GM21515 (cell line): ENCODE data around the gene RICTOR.
"Not testable (repeated sequence)": the region's sequence is repeated elsewhere in the genome, so short reads cannot be mapped to it uniquely, and the experiment has no call there.

Experiments
- ATAC-seq: cut with Tn5 transposase; IDR thresholded peaks from one replicate; pipeline ENCODE4 v1.9.1; 2021; ENCODE audit not compliant: unreplicated experiment

Gene RICTOR

DNA sequence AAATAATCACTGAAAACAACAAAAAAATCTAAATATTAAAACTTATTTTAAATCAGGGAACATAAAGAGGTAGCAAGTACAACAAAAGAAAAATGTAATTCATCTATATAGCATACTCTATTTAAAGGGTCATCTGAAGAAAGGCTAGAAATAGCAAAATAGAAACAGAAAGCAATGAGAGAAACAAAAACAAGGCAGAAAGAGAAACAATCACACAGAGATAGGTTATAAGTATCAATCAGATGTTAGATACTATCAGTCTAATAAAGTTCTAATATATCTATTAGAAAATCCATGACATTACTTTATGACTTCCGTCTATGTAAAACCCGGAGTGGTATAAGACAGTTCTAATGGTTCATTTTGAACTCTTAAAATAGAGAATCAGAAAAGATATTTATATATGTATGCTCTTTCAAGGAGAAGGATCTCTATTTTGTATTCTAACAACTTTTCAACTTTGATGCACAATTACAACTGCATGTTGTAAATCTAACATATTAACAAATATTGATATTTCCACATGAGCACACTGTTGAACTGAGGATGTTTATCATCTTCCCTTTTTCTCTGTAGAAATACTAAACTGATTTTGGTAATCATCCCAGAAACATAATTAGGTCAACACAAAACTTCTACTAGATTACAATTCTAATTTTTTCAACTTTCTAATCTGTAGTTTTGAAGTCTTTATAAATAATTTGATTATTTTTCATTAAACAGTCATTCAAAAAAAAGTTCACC, 15.8 kb downstream of the RICTOR start:
- peak; percentile 81 for ATAC-seq

DNA sequence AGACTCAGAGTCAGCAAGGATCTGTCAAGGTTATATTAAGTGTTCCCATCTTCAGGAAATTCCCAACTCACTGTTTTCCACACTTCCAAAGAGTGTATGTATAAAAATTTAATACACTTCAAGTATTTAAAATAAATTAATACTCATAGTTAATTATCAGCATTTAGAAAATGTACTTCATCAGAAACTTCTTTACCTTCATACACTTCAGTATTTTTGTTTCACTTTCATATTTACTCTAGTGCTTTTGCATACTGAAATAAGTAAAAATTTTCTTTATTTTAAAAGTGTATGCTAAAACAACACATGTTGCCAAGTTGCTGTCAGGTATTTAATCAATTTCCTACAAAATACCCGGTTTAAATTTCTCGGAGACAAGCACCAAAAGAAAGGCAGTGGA, 16.5 kb downstream of the RICTOR start:
- peak; percentile 51 for ATAC-seq

DNA sequence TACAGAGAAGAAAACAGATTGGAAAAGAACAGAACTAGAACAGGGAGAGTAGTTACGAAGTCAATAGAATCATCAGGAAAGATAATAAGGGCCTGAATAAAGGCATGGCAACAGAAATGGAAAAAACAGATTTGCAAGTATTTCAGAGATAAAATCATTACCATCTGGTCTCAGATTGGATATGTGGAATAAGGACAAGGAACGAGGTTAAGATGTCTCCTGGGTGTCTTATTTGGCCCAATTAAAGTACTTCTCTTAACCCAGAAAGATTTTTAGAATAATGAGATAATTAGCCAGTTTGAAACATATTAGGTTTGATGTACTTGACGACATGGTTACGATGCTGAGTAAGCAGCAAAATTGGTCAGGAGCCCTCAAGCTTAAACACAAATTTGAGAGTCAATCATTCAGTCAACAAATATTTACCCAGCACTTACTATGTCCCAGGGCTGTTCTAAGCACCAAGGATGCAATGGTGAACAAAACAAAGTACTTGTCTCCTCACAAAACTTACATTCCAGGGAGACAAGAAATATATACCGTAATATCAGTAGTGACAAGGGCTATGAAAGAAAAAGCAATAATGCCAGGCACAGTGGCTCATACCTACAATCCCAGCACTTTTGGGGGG, 18.3 kb downstream of the RICTOR start:
- no peak for ATAC-seq

DNA sequence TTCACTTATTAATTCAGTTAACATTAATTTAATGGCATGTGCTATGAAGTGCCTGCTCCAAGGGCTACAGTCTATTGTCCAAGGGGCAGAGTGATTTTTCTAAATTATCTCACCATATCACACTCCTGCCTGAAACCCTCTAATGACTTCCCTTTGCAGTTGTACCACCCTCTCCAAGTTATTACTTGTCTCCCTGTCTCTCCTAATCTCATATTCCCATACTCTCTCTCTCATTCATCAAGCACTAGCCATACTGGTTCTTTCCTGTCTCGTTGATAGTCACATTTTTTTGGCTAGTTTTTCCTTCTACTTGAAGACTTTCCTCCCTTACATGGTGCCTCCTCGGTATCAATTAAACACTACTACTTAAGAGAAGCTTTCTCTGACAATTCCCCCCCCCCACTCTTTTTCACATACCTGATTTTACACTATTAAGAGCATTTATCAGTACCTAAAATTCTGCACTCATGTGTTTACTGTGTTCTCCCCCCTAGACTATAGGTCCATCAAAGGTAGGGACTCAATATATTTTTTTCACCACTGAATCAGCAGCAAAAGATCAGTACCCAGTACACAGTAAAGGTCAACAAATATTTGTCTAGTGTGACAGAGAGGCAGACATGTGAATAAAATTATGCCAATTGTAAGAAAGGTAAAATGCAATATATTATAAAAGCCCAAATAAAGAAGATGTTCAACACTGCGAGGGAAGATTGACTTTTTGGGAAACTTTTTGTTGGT, 19.0 kb downstream of the RICTOR start:
- no peak for ATAC-seq

DNA sequence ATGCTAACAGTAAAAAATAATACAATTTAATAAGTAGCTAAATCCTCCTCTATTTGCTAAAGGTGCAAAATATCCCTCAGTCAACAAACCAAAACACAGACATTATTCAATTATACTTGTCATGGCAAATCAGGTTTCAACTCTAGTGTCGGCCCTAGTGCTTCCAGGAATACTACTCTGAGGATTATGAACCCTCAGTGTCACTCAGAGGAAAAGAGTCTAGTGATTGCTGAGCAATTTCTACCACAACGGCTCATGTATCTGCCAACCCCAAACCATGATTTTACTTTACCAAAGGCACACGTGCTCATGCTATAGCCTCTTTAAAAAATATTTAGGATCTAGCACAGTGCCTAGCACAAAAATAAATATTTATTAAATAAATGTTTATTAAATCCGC, 21.0 kb downstream of the RICTOR start:
- no peak for ATAC-seq

DNA sequence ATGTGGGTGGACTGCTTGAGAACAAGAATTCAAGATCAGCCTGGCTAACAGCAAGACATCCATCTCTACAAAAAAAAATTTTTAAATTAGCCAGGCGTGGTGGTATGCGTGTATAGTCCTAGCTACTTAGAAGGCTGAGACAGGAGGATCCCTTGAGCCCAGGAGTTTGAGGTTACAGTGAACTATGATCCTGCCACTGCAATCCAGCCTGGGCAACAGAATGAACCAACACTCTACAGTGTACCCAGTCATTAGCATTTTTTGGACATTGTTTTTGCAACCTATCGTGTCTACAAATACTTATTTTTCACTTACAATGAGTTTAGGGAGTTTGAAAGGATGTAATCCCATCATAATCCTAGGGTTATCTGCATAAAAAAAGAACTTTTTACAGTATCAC, 22.1 kb downstream of the RICTOR start:
- no peak for ATAC-seq

DNA sequence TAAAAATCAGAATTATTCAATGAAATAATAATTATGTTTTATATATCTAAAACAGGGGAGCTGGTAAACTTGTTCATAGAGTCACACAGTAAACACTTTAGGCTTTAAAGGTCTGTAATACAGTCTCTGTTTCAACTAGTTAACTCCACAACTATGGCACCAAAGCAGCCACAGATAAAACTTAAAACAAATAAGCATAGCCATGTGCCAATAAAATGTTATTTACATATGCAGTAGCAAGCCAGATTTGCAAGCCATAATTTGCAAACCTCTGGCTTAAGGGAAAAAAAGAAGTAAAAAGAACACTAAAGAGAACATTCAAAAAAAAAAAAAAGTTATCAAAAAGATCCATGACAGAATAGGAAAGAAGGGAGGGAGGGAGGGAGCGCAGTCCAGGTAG, 24.9 kb downstream of the RICTOR start:
- ATAC-seq = no peak

DNA sequence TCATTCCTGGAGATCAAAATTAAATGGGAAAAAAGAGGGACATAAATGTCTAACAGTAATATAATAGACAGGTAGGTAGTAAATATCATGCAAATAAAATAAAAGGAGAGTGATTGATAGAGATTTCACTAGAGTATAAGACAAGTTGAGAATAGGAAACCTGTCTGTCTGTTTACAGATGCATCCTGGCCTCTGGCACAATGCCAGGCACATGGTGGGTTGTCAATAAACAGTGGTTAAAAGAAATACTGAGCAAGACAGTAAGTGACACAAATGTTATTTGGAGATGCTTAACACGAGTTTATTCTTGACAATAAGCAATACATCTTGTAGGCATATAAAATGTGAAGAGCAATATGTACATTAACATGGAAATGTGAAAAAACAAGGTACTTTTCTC, 33.3 kb downstream of the RICTOR start:
- no peak for ATAC-seq

DNA sequence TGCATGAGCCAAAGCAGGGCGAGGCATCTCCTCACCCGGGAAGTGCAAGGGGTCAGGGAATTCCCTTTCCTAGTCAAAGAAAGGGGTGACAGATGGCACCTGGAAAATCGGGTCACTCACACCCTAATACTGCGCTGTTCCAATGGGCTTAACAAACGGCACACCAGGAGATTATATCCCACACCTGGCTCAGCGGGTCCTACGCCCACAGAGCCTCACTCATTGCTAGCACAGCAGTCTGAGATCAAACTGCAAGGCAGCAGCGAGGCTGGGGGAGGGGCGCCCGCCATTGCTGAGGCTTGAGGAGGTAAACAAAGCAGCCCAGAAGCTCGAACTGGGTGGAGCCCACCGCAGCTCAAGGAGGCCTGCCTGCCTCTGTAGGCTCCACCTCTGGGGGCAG, 39.7 kb downstream of the RICTOR start:
- ATAC-seq = not testable (repeated sequence)

DNA sequence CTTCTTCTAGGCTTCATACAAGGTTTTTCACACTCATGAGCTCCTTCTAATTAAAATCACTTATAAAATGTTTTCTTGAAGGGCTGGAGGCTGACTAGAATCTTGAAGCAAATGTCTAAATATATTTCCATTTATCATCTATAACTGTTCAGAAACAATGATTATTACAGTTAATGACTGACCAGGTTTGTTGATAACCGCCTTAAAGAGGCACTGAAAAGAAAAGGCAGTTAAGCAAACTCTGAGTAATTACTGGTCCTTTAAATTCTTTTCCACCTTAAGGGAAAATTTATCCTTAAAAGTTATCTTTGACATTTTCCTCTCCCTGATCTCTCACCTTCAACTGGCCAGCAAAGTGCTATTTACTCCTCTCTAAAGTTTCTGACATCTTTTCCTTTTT, 43.2 kb downstream of the RICTOR start:
- ATAC-seq = no peak

DNA sequence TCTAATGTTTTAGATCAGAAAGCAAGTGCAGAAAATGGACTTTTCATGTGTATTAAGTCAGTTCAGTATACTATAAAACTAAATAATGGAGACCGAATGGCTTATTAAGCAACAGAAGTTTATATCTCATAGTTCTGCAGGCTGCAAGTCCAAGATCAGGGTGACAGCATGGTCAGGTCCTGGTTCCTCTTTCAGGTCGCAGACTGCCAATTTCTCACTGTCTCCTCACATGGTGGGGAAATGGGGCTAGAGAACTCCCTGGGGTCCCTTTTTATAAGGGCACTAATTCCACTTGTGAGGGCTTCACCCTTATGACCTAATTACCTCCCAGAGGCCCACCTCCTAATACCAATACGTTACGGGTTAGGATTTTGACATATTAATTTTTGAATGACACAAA, 48.7 kb downstream of the RICTOR start:
- ATAC-seq = no peak

DNA sequence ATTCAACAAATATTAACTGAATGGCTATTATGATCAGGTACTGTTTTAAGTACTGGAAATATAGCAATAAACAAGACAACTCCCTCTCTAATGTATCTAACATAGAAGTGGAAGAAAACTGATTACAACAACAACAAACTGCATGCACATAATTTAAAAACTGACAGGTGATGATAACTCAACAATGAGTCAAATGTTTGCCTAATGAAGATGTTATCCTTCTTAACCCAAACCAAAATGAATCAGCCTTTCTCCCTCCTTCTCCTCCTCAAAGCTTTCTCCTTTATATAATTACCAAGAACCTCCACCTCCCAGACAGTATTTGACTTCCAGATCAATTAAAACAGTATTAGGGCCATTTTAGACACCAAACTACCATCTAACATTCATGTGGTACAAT, 49.3 kb downstream of the RICTOR start:
- ATAC-seq = no peak

DNA sequence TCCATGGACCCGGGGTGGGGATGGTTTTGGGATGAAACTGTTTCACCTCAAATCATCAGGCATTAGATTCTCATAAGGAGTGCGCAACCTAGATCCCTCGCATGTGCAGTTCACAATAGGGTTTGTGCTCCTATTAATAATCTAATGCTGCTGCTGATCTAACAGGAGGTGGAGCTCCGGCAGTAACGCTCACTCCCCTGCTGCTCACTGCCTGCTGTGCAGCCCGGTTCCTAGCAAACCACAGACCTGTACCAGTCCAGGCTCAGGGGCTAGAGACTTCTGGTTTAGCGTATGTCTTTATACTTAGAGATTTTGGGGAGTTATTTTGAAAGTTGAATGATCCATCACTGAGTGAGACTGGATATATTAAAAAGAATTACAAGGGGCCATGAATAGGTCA, 50.2 kb downstream of the RICTOR start:
- no peak for ATAC-seq

DNA sequence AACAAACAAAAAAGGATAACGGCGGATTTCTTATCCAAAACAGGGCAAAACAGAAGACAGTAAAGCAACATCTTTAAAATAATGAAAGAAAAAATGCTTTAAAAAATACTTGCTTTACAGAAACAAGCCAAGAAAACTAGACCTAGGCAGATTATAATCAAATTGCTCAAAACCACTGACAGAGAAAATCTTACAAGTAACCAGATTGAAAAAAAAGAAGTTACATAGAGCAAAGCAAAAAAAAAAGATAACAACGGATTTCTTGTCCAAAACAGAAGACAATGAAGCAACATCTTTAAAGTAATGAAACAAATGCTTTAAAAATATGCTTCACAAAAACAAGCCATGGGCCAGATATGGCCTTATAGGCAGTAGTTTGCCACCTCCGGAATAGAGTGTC, 51.1 kb downstream of the RICTOR start:
- no peak for ATAC-seq

DNA sequence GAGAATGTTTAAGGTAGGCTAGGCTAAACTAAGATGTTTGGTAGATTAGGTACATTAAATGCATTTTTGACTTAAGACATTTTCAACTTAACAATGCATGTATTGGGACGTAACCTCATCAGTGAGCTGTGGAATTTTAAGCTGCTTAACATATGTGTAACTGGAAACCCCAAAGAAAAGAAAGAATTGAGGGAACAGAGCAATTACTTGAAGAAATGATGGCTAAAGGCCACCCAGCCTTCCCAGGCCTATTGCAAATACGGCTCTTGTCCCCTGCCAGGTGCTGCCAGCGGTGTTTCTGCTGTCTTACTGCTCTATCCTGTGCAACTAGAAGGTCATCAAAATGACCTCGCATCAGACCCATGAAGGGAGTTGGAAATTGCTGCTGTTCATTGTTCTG, 52.0 kb downstream of the RICTOR start:
- ATAC-seq = no peak

DNA sequence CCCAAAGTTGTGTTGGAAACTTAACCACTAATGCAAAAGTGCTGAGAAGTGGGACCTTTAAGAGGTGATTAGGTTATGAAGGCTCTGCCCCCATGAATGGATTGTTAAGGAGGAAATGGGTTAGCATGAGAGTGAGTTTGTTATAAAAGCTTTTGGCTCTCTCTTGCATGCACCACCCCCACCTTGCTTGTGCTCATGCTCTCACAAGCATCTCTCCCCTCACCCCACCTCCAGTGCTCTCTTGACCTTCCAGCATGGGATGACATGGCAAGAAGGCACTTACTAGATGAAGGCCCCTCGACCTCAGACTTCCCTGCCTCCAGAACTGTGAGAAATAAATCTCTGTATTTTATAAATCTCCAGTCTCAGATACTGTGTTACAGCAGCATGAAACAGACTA, 52.8 kb downstream of the RICTOR start:
- ATAC-seq = no peak

DNA sequence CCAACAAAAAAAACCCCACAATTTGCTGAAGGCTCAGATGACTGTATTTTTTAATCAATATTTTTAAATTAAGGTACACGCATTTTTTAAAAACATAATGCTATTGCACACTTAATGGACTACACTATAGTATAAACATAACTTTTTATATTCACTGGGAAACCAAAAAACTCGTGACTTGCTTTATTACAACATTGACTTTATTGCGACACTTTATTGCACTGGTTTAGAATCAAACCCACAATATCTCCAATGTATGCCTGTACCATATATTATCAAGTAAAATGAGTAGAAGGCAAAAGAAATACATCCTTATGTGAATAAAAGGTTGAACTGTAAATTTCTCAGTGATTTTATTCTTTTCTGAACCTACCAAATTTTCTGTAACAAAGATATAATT, 53.7 kb downstream of the RICTOR start:
- ATAC-seq = no peak

DNA sequence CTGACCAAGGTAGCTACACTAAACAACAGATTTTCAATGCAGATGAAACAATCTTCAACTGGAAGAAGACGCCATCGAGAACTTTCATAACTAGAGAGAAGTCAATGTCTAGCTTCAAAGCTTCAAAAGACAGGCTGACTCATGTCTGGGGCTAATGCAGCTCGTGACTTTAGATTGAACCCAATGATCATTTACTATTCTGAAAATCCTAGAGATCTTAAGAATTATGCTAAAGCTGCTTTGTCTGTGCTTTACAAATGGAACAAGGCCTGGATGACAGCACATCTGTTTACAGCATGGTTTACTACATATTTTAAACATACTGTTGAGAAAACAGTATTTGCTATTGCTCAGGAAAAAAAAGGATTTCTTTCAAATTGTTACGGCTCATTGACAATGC, 54.9 kb downstream of the RICTOR start:
- no peak for ATAC-seq

DNA sequence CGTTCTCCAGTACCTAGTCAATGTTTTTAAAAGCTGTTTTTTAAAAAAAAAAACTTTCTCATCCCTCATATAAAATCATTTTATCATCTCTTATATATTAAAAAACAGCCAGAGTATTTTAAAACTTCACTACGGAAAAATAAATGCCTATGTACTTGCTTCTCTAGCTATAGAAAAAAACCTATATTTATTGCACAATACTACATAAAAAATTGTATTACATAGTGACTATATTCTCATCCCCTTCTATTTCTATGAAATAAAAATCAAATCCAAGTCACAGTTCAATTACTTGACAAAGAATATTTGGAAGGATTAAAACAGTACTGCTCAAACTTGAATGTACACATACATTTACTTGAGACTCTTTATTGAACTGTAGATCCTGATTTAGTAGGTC, 56.7 kb downstream of the RICTOR start:
- ATAC-seq = no peak

DNA sequence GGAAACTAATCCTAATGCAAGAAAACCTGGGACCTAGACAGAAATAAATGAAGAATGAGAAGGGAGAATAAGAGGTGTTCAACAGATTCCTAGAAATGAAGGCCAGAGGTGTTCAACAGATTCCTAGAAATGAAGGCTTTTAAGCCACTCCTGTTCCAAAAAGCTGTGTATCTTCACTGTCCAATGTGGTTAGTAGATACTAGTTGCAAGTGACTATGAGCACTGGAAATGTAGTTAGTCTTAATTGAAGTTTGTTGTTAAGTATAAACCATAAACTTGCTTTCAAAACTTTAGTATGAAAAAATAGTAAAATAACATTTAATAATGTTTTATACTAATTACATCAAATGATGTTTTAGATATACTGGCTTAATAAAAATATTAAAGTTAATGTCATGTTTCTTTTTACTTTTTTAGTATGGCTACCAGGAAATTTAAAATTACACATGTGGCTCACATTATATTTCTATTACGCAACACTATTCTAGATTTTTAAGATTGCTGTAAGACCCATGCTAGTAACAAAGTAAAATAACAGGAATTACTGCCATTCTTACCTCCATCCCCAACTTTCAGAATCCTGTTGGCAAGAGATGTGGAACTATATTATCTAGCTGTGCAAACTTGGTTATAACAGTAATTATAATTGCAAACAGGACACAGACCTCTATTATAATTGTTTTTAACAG, 57.5 kb downstream of the RICTOR start:
- no peak for ATAC-seq

DNA sequence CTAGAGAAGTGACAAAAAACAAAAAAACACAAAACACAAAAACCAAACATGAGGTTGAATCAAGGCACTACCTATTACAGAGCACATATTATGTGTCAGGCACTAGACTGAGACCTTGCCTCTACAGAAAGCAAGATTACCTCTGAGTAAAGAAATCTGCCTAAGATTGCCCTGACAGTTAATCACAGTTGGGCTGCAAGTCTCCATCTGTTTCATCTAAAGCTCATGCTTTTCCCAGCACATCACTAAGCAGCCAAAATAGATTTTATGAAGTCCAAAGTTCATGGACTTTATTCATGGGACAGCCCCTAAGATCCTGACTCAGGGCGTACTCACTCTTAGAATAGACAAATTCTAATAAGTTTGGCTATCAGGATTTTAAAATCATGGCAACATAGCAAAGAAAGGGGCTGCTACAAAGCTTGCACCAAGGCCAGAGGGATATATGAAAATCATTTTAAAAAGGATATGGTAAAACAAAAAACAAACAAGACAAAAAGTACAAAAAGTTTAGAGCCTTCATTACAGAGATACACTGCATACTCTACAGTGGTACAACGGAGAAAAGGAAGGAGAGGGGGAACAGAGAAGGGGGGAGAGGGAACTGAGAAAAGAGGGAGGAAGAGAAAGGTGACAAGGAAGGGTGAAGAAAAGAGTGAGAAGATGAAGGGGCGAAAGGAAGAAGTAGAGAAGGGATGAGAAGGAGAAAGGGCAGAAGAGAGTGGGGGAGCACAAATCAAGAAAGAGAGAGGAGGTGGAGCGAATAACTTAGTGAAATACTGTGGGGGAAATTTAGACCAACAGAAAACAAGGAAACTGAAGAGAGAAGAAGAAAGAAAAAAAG, 58.2 kb downstream of the RICTOR start:
- no peak for ATAC-seq
